Kidney (tissue), 14 donors: Measurements from ENCODE around the gene TMEM239. TPM values are rescaled to one million over a fixed set of nuclear protein-coding genes. Genes with fewer than 3 reads are reported as not detected.

Experiments
- DNase-seq, 5 donors: peaks; one replicate each; pipeline ENCODE4 v3.0.0-alpha.2; 2013 to 2020
- FAIRE-seq: peaks from 2 replicates; lab custom pipeline; 2012; peaks lifted over from hg19 to GRCh38; lab: Jason Lieb, UNC
- H3K27ac ChIP-seq, 2 donors: one replicate each; pipeline ENCODE4 v1.7.0; 2013; ENCODE audit warnings: low read depth in 2 of 2, low read length in 2 of 2, inconsistent platforms in 1 of 2
- H3K27me3 ChIP-seq: one replicate; pipeline ENCODE4 v1.7.1; 2013; ENCODE audit warnings: low read length, inconsistent platforms; ENCODE audit not compliant: control insufficient read depth, insufficient read depth
- H3K36me3 ChIP-seq, 3 donors: one replicate each; pipeline versions ENCODE4 v1.7.0 to v1.7.1; 2013; ENCODE audit warnings: low read length in 3 of 3, control low read depth in 1 of 3, inconsistent platforms in 1 of 3; ENCODE audit not compliant: insufficient read depth in 3 of 3, control insufficient read depth in 2 of 3
- H3K4me1 ChIP-seq, 3 donors: one replicate each; pipeline versions ENCODE4 v1.7.0 to v1.7.1; 2013; ENCODE audit warnings: low read length in 3 of 3, inconsistent platforms in 1 of 3, low read depth in 1 of 3; ENCODE audit not compliant: control insufficient read depth in 2 of 3, insufficient read depth in 2 of 3
- H3K4me3 ChIP-seq, 3 donors: one replicate each; pipeline versions ENCODE4 v1.7.0 to v1.8.1; 2013; ENCODE audit warnings: low read length in 3 of 3, control low read depth in 1 of 3, inconsistent platforms in 1 of 3
- H3K9ac ChIP-seq, 3 donors: one replicate each; pipeline versions ENCODE4 v1.7.0 to v1.7.1; 2013; ENCODE audit warnings: low read length in 3 of 3, control low read depth in 1 of 3, inconsistent platforms in 1 of 3
- H3K9me3 ChIP-seq, 3 donors: one replicate each; pipeline versions ENCODE4 v1.7.0 to v1.7.1; 2013; ENCODE audit warnings: low read length in 3 of 3, control low read depth in 1 of 3, inconsistent platforms in 1 of 3; ENCODE audit not compliant: control insufficient read depth in 2 of 3, insufficient read depth in 1 of 3
- CTCF ChIP-seq: IDR thresholded peaks from 3 replicates; pipeline ENCODE4 v1.5.1; 2012; ENCODE audit warnings: mild to moderate bottlenecking, moderate library complexity, borderline replicate concordance; ENCODE audit not compliant: insufficient read depth; ENCODE audit errors: extremely low read depth
- intact Hi-C: fragments of 100-400 bp; cut with DNase I; formaldehyde crosslinking; loops from one replicate; pipeline ENCODE4 v1.11.1; 2022
- polyA plus RNA-seq: library from polyadenylated mRNA; stranded (reverse); fragments of 350-450 nt; fragmentation: Illumina TruSeq; extraction: RNeasy Lipid Tissue Mini Kit (QIAGEN cat#74804); gene quantifications from one replicate; pipeline ENCODE4 v1.2.3, GENCODE V29; 2014; ENCODE audit warnings: low read depth, low replicate concordance; ENCODE audit not compliant: insufficient read depth
- total RNA-seq: library from RNA; stranded (reverse); fragmentation: NEBNext Ultra II Directional; extraction: Animal tissue kit (Norgen Biotek cat#: 25700); gene quantifications from one replicate; pipeline ENCODE4 v1.2.1, GENCODE V29; 2021
- donor health status: control.
- donor health status: control.
- donor health status: control.
- donor health status: control.
- donor health status: control.
- donor health status: DM: yes; HTN: yes; CAD: no.
- donor health status: Normal renal cell carcinoma (clear cell type).

TMEM239 gene
- total and polyA plus RNA-seq, 2 donors from 2014 or later = not detected

- Histone ChIP-seq H3K36me3 (no peaks in the 10 kb centered on the region), H3K4me1 (peaks cover 0 to 9% (median 0%) of the 10 kb centered on the region in 3 donors), H3K9ac (no peak overlapping the region), H3K9me3 (no peaks in the 10 kb centered on the region), H3K27me3 (no peaks in the 10 kb centered on the region), H3K4me3 (no peak overlapping the region), H3K27ac (no peak overlapping the region)
- intact Hi-C loops = no loop called here
- no peak for DNase-seq
- no peak for FAIRE-seq
- no peak for TF ChIP-seq CTCF
These were observed 21.2 kb downstream of the TMEM239 start for GRCh38 chr20:2837221-2837960.

- intact Hi-C loops = no loop called here
- Histone ChIP-seq H3K27me3 (no peaks in the 10 kb centered on the region), H3K4me3 (no peak overlapping the region), H3K4me1 (peaks cover 0 to 9% (median 0%) of the 10 kb centered on the region in 3 donors), H3K9me3 (no peaks in the 10 kb centered on the region), H3K9ac (no peak overlapping the region), H3K36me3 (no peaks in the 10 kb centered on the region), H3K27ac (no peak overlapping the region)
- DNase-seq = peak in 1 of 5 donors; percentile 53
- no peak for FAIRE-seq
- TF ChIP-seq CTCF = no peak
These were observed 22.1 kb downstream of the TMEM239 start for GRCh38 chr20:2838170-2838797.

- Histone ChIP-seq H3K4me3 (peak overlapping the region in 1 of 3 donors; percentile 81), H3K9ac (no peak overlapping the region), H3K36me3 (no peaks in the 10 kb centered on the region), H3K27me3 (no peaks in the 10 kb centered on the region), H3K9me3 (no peaks in the 10 kb centered on the region), H3K27ac (no peak overlapping the region), H3K4me1 (peaks cover 0 to 9% (median 0%) of the 10 kb centered on the region in 3 donors)
- FAIRE-seq (no peak), DNase-seq (peak in 1 of 5 donors; percentile 34)
- intact Hi-C loops = no loop called here
- TF ChIP-seq CTCF = no peak
These were observed 22.9 kb downstream of the TMEM239 start for GRCh38 chr20:2838847-2839671.
